Retinal pigment epithelial cell (primary cell): ENCODE results near the gene CEBPZOS.

Experiments used
- DNase-seq: peaks from one replicate; pipeline ENCODE4 v3.0.0-alpha.2; 2010; ENCODE audit warnings: low read depth
- H3K4me3 ChIP-seq: 2 replicates; pipeline ENCODE4 v1.5.1; 2011; ENCODE audit warnings: mild to moderate bottlenecking, low read length, control low read depth, moderate library complexity
- CTCF ChIP-seq: conservative IDR thresholded peaks from 2 replicates; pipeline ENCODE4 v1.5.1; 2011; ENCODE audit warnings: low read depth, low read length, control low read depth, inconsistent platforms

CEBPZOS gene

GRCh38 chr2:37180006-37180639 is 16.2 kb upstream of the CEBPZOS start:
- no peak overlapping the region for H3K4me3 ChIP-seq
- DNase-seq = no peak
- TF ChIP-seq CTCF = no peak

GRCh38 chr2:37180640-37181039 is 15.7 kb upstream of the CEBPZOS start:
- no peak for TF ChIP-seq CTCF
- no peak overlapping the region for H3K4me3 ChIP-seq
- DNase-seq = no peak

GRCh38 chr2:37181726-37182684 is 14.3 kb upstream of the CEBPZOS start:
- DNase-seq = peak; percentile 84
- TF ChIP-seq CTCF = no peak
- no peak overlapping the region for H3K4me3 ChIP-seq

GRCh38 chr2:37188570-37188969 is 7.7 kb upstream of the CEBPZOS start, which contains the start of gene SULT6B1:
TSS of gene SULT6B1 (minus strand) at chr2:37188670. CDS start at chr2:37188640, 30 bp downstream.
- no peak within 1 kb of the TSS for H3K4me3 ChIP-seq
- no peak for TF ChIP-seq CTCF
- no peak for DNase-seq

GRCh38 chr2:37189452-37190153 is 6.7 kb upstream of the CEBPZOS start:
- H3K4me3 ChIP-seq = no peak overlapping the region
- DNase-seq = peak; percentile 62
- TF ChIP-seq CTCF = no peak

- no peak for TF ChIP-seq CTCF
- no peak overlapping the region for H3K4me3 ChIP-seq
- no peak for DNase-seq
Observed at GRCh38 chr2:37190290-37190689, 6.0 kb upstream of the CEBPZOS start.
